Panc1 (cell line): Measurements from ENCODE around the gene DRC3. TPM values are rescaled to one million over a fixed set of nuclear protein-coding genes. Genes with fewer than 3 reads are reported as not detected.
"Not testable (repeated sequence)": the region's sequence is repeated elsewhere in the genome, so short reads cannot be mapped to it uniquely, and the experiment has no call there.

Source experiments
- ATAC-seq: fragments of 200-7000 bp; cut with Tn5 transposase; 2 replicates; pipeline ENCODE4 v1.9.1; 2020; ENCODE audit warnings: mild to moderate bottlenecking, moderate library complexity
- BruUV-seq: library from RNA; stranded (reverse); fragments of 400-500 nt; replicated peaks from 2 replicates; lab custom pipeline; 2021; lab: Mats Ljungman, UMichigan
- CTCF ChIA-PET: fragments of 300-600 bp; sonication (Branson Sonifier 250); formaldehyde crosslinking; loops from one replicate; lab custom pipeline; 2022; ENCODE audit warnings: antibody characterized with exemption; lab: Charles Lee
- POLR2A ChIA-PET: fragments of 300-600 bp; sonication (Branson Sonifier 250); formaldehyde crosslinking; loops from one replicate; lab custom pipeline; 2022; ENCODE audit warnings: antibody characterized with exemption; lab: Charles Lee
- DNase-seq: peaks from one replicate; pipeline ENCODE4 v3.0.0-alpha.2; 2010; ENCODE audit warnings: low read depth, low spot score
- H3K27ac ChIP-seq: 2 replicates; pipeline ENCODE4 v1.5.1; 2011; ENCODE audit warnings: mild to moderate bottlenecking, low read length, inconsistent platforms
- H3K27me3 ChIP-seq: fragments of 200-500 bp; sonication (Bioruptor generic); 2 replicates; pipeline ENCODE4 v1.6.0; 2014; ENCODE audit warnings: low read length, inconsistent platforms; ENCODE audit not compliant: control insufficient read depth, insufficient read depth
- H3K36me3 ChIP-seq: fragments of 200-500 bp; sonication (Bioruptor generic); 2 replicates; pipeline ENCODE4 v1.5.1; 2014; ENCODE audit warnings: inconsistent platforms, mild to moderate bottlenecking, low read length, moderate library complexity; ENCODE audit not compliant: control insufficient read depth, insufficient read depth
- H3K4me1 ChIP-seq: 2 replicates; pipeline ENCODE4 v1.5.1; 2011; ENCODE audit warnings: inconsistent platforms, mild to moderate bottlenecking, low read length, moderate library complexity; ENCODE audit not compliant: control insufficient read depth, insufficient read depth
- H3K4me3 ChIP-seq, 2 experiments: 2 replicates each; pipeline ENCODE4 v1.5.1; 2011 to 2012; ENCODE audit warnings: low read depth in 2 of 2, low read length in 2 of 2, mild to moderate bottlenecking in 2 of 2, inconsistent platforms in 1 of 2, moderate library complexity in 1 of 2
- H3K9me3 ChIP-seq: fragments of 200-500 bp; sonication (Bioruptor generic); 2 replicates; pipeline ENCODE4 v1.5.1; 2014; ENCODE audit warnings: low read depth, mild to moderate bottlenecking, inconsistent platforms, low read length, moderate library complexity; ENCODE audit not compliant: control insufficient read depth, insufficient read depth
- CTCF ChIP-seq: fragments of 450-650 bp; IDR thresholded peaks from 2 replicates; pipeline ENCODE4 v1.5.1; 2017; ENCODE audit warnings: mild to moderate bottlenecking
- POLR2AphosphoS5 ChIP-seq: IDR thresholded peaks from 2 replicates; pipeline ENCODE4 v1.6.1; 2012; ENCODE audit warnings: mild to moderate bottlenecking, low read depth, low read length, moderate library complexity
- SIN3A ChIP-seq: IDR thresholded peaks from 2 replicates; pipeline ENCODE4 v1.6.1; 2012; ENCODE audit warnings: low read depth, mild to moderate bottlenecking, low read length, moderate library complexity, borderline replicate concordance; ENCODE audit not compliant: insufficient read depth
- TCF7L2 ChIP-seq: IDR thresholded peaks from 2 replicates; pipeline ENCODE4 v1.6.1; 2011; ENCODE audit warnings: mild to moderate bottlenecking, low read depth, low read length, inconsistent platforms
- in situ Hi-C: cut with HindIII; loops from 2 replicates; pipeline ENCODE4 v1.10.0; 2016; ENCODE audit warnings: low sequenced_read_pairs, low pct_unique_long_range_greater_than_20kb
- intact Hi-C: fragments of 100-400 bp; cut with micrococcal nuclease; formaldehyde crosslinking; loops from one replicate; pipeline ENCODE4 v1.10.0; 2022; ENCODE audit not compliant: unreplicated experiment
- total RNA-seq: library from RNA; stranded (reverse); gene quantifications from one replicate; pipeline ENCODE4 v1.2.1, GENCODE V29; 2021; ENCODE audit not compliant: unreplicated experiment
- TF ChIP-seq, protein P1 (sequence below), 2 experiments: IDR thresholded peaks; 2 replicates each; pipeline ENCODE4 v1.6.1; 2011 to 2012; ENCODE audit warnings: low read depth in 2 of 2, control low read depth in 1 of 2, low read length in 1 of 2, mild to moderate bottlenecking in 1 of 2, moderate library complexity in 1 of 2; ENCODE audit not compliant: insufficient read depth in 1 of 2

Gene DRC3
- total RNA-seq, 1 experiment from 2014 or later = 3.6 TPM

GRCh38 chr17:17994271-17995069 is 21.8 kb downstream of the DRC3 start:
- in situ Hi-C loops (no loop called here), intact Hi-C loops (no loop called here)
- BruUV-seq = no TSS peak
- Histone ChIP-seq H3K4me1 (peaks cover 14% of the 10 kb centered on the region), H3K9me3 (no peaks in the 10 kb centered on the region), H3K4me3 (no peak overlapping the region), H3K36me3 (no peaks in the 10 kb centered on the region), H3K27ac (no peak overlapping the region), H3K27me3 (no peaks in the 10 kb centered on the region)
- ChIA-PET CTCF (no interaction called here), POLR2A (no interaction called here)
- TF ChIP-seq POLR2AphosphoS5 = no peak
- TF ChIP-seq CTCF = peak; percentile 75; the same call in 1 of the 2 replicates
- DNase-seq (no peak), ATAC-seq (peak; percentile 59; the same call in 1 of the 2 replicates)

- POLR2A ChIA-PET, ATAC-seq, H3K27me3 ChIP-seq, H3K27ac ChIP-seq, DNase-seq, in situ Hi-C loops, CTCF ChIA-PET, H3K4me1 ChIP-seq, H3K9me3 ChIP-seq, H3K4me3 ChIP-seq, H3K36me3 ChIP-seq, intact Hi-C loops, BruUV-seq: not testable (repeated sequence)
Observed at GRCh38 chr17:17995887-17996286, 23.2 kb downstream of the DRC3 start.

DNA sequence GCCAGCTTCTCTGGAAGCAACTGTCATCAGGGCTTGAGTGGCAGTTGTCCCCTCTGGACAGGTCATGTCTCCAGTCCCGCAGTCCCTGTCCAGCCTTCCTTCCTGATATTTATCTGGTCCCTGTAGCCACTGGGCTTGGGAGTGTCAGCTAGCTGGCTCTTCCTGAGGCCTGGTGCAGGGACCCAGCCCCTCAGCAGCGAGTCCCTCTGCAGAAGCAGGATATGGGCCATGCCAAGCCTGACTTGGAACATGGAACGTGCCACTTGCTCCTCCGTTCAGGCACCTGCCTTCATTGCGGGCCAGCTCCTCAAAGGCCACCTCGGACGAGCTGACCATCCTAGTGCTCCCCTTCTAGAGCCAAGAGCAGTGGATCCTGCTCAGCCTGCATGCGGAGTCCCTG is 26.3 kb downstream of the DRC3 start:
- DNase-seq (no peak), ATAC-seq (no peak)
- no peak overlapping the region for H3K27ac ChIP-seq
- H3K4me1 ChIP-seq = no peaks in the 10 kb centered on the region; the same call in 1 of the 2 replicates
- no peak overlapping the region for H3K4me3 ChIP-seq
- no peaks in the 10 kb centered on the region for H3K27me3 ChIP-seq
- no peaks in the 10 kb centered on the region for H3K36me3 ChIP-seq
- in situ Hi-C loops = no loop called here
- intact Hi-C loops = no loop called here
- no peak for TF ChIP-seq CTCF
- TF ChIP-seq SIN3A = no peak
- no peak for TF ChIP-seq TCF7L2
- TF ChIP-seq, protein P1, sequence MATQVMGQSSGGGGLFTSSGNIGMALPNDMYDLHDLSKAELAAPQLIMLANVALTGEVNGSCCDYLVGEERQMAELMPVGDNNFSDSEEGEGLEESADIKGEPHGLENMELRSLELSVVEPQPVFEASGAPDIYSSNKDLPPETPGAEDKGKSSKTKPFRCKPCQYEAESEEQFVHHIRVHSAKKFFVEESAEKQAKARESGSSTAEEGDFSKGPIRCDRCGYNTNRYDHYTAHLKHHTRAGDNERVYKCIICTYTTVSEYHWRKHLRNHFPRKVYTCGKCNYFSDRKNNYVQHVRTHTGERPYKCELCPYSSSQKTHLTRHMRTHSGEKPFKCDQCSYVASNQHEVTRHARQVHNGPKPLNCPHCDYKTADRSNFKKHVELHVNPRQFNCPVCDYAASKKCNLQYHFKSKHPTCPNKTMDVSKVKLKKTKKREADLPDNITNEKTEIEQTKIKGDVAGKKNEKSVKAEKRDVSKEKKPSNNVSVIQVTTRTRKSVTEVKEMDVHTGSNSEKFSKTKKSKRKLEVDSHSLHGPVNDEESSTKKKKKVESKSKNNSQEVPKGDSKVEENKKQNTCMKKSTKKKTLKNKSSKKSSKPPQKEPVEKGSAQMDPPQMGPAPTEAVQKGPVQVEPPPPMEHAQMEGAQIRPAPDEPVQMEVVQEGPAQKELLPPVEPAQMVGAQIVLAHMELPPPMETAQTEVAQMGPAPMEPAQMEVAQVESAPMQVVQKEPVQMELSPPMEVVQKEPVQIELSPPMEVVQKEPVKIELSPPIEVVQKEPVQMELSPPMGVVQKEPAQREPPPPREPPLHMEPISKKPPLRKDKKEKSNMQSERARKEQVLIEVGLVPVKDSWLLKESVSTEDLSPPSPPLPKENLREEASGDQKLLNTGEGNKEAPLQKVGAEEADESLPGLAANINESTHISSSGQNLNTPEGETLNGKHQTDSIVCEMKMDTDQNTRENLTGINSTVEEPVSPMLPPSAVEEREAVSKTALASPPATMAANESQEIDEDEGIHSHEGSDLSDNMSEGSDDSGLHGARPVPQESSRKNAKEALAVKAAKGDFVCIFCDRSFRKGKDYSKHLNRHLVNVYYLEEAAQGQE (IDR thresholded peaks at IDR 0.05; ENCODE audit: insufficient read depth in 1 of 2, low read depth in 2 of 2, low read length in 1 of 2) = no peak
- no peak for TF ChIP-seq POLR2AphosphoS5
- H3K9me3 ChIP-seq = no peaks in the 10 kb centered on the region
- ChIA-PET CTCF (no interaction called here), POLR2A (no interaction called here)
- BruUV-seq = no TSS peak
